ENCODE results near the gene CD200.

Gene CD200

GRCh38 chr3:112339134-112339533 is 6.2 kb downstream of the CD200 start:
- H3K4me3 ChIP-seq (ENCODE audit: control insufficient read depth, low read depth, low read length): no peak overlapping the region
- TF ChIP-seq, protein P1, sequence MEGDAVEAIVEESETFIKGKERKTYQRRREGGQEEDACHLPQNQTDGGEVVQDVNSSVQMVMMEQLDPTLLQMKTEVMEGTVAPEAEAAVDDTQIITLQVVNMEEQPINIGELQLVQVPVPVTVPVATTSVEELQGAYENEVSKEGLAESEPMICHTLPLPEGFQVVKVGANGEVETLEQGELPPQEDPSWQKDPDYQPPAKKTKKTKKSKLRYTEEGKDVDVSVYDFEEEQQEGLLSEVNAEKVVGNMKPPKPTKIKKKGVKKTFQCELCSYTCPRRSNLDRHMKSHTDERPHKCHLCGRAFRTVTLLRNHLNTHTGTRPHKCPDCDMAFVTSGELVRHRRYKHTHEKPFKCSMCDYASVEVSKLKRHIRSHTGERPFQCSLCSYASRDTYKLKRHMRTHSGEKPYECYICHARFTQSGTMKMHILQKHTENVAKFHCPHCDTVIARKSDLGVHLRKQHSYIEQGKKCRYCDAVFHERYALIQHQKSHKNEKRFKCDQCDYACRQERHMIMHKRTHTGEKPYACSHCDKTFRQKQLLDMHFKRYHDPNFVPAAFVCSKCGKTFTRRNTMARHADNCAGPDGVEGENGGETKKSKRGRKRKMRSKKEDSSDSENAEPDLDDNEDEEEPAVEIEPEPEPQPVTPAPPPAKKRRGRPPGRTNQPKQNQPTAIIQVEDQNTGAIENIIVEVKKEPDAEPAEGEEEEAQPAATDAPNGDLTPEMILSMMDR (conservative IDR thresholded peaks at IDR 0.05; ENCODE audit: control insufficient read depth, insufficient read depth, low read depth, low read length): no peak
- DNase-seq (ENCODE audit: low read depth): no peak

GRCh38 chr3:112339609-112340008 is 6.7 kb downstream of the CD200 start:
- no peak for DNase-seq (ENCODE audit: low read depth)
- TF ChIP-seq, protein P1 (conservative IDR thresholded peaks at IDR 0.05; ENCODE audit: control insufficient read depth, insufficient read depth, low read depth, low read length): no peak
- H3K4me3 ChIP-seq (ENCODE audit: control insufficient read depth, low read depth, low read length): no peak overlapping the region

- no peak overlapping the region for H3K4me3 ChIP-seq (ENCODE audit: control insufficient read depth, low read depth, low read length)
- no peak for DNase-seq (ENCODE audit: low read depth)
- TF ChIP-seq, protein P1 (conservative IDR thresholded peaks at IDR 0.05; ENCODE audit: control insufficient read depth, insufficient read depth, low read depth, low read length): no peak
These were observed 8.4 kb downstream of the CD200 start for GRCh38 chr3:112341386-112341785.

GRCh38 chr3:112345681-112346080 is 12.7 kb downstream of the CD200 start:
- no peak overlapping the region for H3K4me3 ChIP-seq (ENCODE audit: control insufficient read depth, low read depth, low read length)
- TF ChIP-seq, protein P1 (conservative IDR thresholded peaks at IDR 0.05; ENCODE audit: control insufficient read depth, insufficient read depth, low read depth, low read length): no peak
- no peak for DNase-seq (ENCODE audit: low read depth)

GRCh38 chr3:112346491-112347122 is 13.7 kb downstream of the CD200 start:
- TF ChIP-seq, protein P1 (conservative IDR thresholded peaks at IDR 0.05; ENCODE audit: control insufficient read depth, insufficient read depth, low read depth, low read length): no peak
- H3K4me3 ChIP-seq (ENCODE audit: control insufficient read depth, low read depth, low read length): no peak overlapping the region
- DNase-seq (ENCODE audit: low read depth): no peak

- no peak overlapping the region for H3K4me3 ChIP-seq (ENCODE audit: control insufficient read depth, low read depth, low read length)
- TF ChIP-seq, protein P1 (conservative IDR thresholded peaks at IDR 0.05; ENCODE audit: control insufficient read depth, insufficient read depth, low read depth, low read length): no peak
- no peak for DNase-seq (ENCODE audit: low read depth)
These were observed 16.0 kb downstream of the CD200 start for GRCh38 chr3:112348943-112349342.

DNA sequence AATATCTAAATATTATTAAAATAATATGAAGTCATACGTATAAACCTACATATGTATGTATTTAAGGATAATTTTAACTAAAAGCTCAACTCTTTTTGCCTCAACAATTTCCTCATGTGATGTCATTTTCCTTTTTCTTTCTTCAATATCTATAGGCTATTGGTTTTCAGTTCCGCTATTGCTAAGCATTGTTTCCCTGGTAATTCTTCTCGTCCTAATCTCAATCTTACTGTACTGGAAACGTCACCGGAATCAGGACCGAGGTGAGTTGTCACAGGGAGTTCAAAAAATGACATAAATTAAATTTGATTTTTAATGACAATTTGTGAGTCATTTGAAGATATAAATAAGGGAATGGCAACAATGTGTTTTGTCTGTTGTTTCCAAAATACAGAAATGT is 16.6 kb downstream of the CD200 start:
- DNase-seq (ENCODE audit: low read depth): no peak
- H3K4me3 ChIP-seq (ENCODE audit: control insufficient read depth, low read depth, low read length): no peak overlapping the region
- TF ChIP-seq, protein P1 (conservative IDR thresholded peaks at IDR 0.05; ENCODE audit: control insufficient read depth, insufficient read depth, low read depth, low read length): no peak

Measured in fibroblast of mammary gland (primary cell).